ENCODE results near the gene TTLL12. TPM values are rescaled to one million over a fixed set of nuclear protein-coding genes. Genes with fewer than 3 reads are reported as not detected.

TTLL12 gene
- total RNA-seq, 1 experiment from 2014 or later = 100 TPM

- DNase-seq (ENCODE audit: low read depth, low spot score) (no peak), ATAC-seq (no peak)
- H3K9me2 ChIP-seq (ENCODE audit: insufficient read depth) = no peaks in the 10 kb centered on the region
- no peaks in the 10 kb centered on the region; a peak in 1 of 4 replicates for H3K9me3 ChIP-seq (ENCODE audit: control insufficient read depth in 1 of 2, insufficient read depth in 1 of 2, low read depth in 1 of 2, low read length in 2 of 2)
- no TSS peak for BruUV-seq (replicated peaks)
- H3K4me3 ChIP-seq (replicated peaks in 1 of 2; ENCODE audit: low read depth in 1 of 2, low read length in 2 of 2) = no peak overlapping the region
- H2AFZ ChIP-seq (ENCODE audit: low read depth, low read length, poor library complexity, severe bottlenecking) = no peak overlapping the region
- H3K79me2 ChIP-seq (ENCODE audit: insufficient read depth, low read length) = peaks cover 56% of the 10 kb centered on the region
- H3K27ac ChIP-seq (ENCODE audit: low read depth, low read length) = no peak overlapping the region; the same call in 1 of the 2 replicates
- no peak for TF ChIP-seq SIN3A (IDR thresholded peaks at IDR 0.05; ENCODE audit: low read depth)
- TF ChIP-seq POLR2AphosphoS5 (IDR thresholded peaks at IDR 0.05; ENCODE audit: low read depth, low read length) = peak; percentile 48; the same call in 1 of the 2 replicates
- no peak for TF ChIP-seq JUND (IDR thresholded peaks at IDR 0.05)
- no peak for TF ChIP-seq FOSL1 (IDR thresholded peaks at IDR 0.05; ENCODE audit: low read depth)
- TF ChIP-seq SRF (IDR thresholded peaks at IDR 0.05; ENCODE audit: low read depth) = no peak
- no peak for TF ChIP-seq CBX3 (IDR thresholded peaks at IDR 0.05; ENCODE audit: low read depth)
- TF ChIP-seq, protein P1, sequence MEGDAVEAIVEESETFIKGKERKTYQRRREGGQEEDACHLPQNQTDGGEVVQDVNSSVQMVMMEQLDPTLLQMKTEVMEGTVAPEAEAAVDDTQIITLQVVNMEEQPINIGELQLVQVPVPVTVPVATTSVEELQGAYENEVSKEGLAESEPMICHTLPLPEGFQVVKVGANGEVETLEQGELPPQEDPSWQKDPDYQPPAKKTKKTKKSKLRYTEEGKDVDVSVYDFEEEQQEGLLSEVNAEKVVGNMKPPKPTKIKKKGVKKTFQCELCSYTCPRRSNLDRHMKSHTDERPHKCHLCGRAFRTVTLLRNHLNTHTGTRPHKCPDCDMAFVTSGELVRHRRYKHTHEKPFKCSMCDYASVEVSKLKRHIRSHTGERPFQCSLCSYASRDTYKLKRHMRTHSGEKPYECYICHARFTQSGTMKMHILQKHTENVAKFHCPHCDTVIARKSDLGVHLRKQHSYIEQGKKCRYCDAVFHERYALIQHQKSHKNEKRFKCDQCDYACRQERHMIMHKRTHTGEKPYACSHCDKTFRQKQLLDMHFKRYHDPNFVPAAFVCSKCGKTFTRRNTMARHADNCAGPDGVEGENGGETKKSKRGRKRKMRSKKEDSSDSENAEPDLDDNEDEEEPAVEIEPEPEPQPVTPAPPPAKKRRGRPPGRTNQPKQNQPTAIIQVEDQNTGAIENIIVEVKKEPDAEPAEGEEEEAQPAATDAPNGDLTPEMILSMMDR (IDR thresholded peaks at IDR 0.05 in 2 of 3, conservative IDR thresholded peaks at IDR 0.05 in 1 of 3; ENCODE audit: borderline replicate concordance in 1 of 3, insufficient read depth in 1 of 3, low read depth in 2 of 3, low read length in 2 of 3) = no peak
- TF ChIP-seq ZNF274 (IDR thresholded peaks at IDR 0.05; ENCODE audit: low read depth, low read length) = no peak
- no peaks in the 10 kb centered on the region for H3K27me3 ChIP-seq (ENCODE audit: insufficient read depth, low read length)
- peaks cover 19 to 32% of the 10 kb centered on the region in 2 experiments for H3K4me1 ChIP-seq (ENCODE audit: control insufficient read depth in 1 of 2, insufficient read depth in 2 of 2, low read length in 2 of 2)
- H3K4me2 ChIP-seq (ENCODE audit: low read length) = no peak overlapping the region
- no peak overlapping the region for H3K9ac ChIP-seq (ENCODE audit: low read length)
- no peaks in the 10 kb centered on the region for H4K20me1 ChIP-seq (ENCODE audit: insufficient read depth)
- CTCF ChIA-PET = no interaction called here
- H3K36me3 ChIP-seq (ENCODE audit: control insufficient read depth in 1 of 2, insufficient read depth in 2 of 2, low read length in 2 of 2) = peaks cover 27 to 43% of the 10 kb centered on the region in 2 experiments
- POLR2A ChIA-PET = interaction anchor here (0.7 kb wide), 1 partner anchor 28 kb away, joined by 4 read pairs; no protein-coding TSS in a partner anchor
- RAD21 ChIA-PET (ENCODE audit: low non-redundant PET in 1 of 2, low total read pairs in 2 of 2, uncharacterized antibody in 2 of 2, unreplicated experiment in 2 of 2) = interaction anchor here in 1 of 2 experiments (0.6 kb wide), 1 partner anchor 98 kb away, joined by 3 read pairs; no protein-coding TSS in a partner anchor
- intact Hi-C loops (cut with micrococcal nuclease) = no loop called here
Measured at GRCh38 chr22:43131773-43132501, 55.0 kb downstream of the TTLL12 start.

Measured in HCT116 (cell line).